Measurements from ENCODE around the gene ADGRG3.

DNA sequence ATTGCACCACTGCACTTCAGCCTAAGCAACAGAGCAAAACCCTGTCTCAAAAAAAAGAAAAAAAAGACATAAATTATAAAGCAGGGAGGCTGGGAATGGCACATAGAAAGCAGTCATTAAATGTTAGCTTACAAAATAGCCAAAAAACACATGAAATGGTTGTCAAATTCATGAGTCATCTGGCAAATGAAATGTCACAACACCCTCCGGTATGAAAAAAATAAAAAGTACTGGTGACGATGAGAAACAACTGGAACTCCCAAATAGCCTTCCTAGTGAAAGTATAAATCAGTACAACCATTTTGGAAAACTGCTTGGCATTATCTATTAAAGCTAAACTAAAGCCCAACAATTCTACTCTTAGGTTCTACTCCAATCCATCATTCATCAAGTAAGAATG lies 63.9 kb downstream of the ADGRG3 start:
- TF ChIP-seq, protein P1, sequence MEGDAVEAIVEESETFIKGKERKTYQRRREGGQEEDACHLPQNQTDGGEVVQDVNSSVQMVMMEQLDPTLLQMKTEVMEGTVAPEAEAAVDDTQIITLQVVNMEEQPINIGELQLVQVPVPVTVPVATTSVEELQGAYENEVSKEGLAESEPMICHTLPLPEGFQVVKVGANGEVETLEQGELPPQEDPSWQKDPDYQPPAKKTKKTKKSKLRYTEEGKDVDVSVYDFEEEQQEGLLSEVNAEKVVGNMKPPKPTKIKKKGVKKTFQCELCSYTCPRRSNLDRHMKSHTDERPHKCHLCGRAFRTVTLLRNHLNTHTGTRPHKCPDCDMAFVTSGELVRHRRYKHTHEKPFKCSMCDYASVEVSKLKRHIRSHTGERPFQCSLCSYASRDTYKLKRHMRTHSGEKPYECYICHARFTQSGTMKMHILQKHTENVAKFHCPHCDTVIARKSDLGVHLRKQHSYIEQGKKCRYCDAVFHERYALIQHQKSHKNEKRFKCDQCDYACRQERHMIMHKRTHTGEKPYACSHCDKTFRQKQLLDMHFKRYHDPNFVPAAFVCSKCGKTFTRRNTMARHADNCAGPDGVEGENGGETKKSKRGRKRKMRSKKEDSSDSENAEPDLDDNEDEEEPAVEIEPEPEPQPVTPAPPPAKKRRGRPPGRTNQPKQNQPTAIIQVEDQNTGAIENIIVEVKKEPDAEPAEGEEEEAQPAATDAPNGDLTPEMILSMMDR (conservative IDR thresholded peaks at IDR 0.05), result no peak
- no peak for TF ChIP-seq EZH2 (IDR thresholded peaks at IDR 0.05; ENCODE audit: low read depth)

Data from PC-9 (cell line).